ENCODE results near the gene SKI.

DNA sequence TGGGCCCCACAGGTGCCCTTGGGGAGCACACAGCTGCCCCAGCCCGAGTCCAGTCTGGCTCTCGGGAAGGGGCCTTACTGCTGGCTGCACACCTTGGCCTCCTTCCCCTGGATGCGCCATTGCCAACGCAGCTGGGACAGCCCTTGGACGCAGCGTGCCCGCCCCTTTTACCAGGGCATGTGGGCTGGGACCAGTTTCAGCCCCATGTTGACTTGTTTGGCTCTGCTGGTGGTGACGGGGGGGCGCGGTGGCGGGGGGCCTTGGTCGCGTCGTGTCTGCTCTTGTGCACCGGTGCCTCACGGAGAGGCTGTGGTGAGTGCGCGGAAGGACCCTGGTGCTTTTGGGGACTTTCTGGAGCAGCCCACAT lies 19.6 kb downstream of the SKI start:
- TF ChIP-seq, protein P1, sequence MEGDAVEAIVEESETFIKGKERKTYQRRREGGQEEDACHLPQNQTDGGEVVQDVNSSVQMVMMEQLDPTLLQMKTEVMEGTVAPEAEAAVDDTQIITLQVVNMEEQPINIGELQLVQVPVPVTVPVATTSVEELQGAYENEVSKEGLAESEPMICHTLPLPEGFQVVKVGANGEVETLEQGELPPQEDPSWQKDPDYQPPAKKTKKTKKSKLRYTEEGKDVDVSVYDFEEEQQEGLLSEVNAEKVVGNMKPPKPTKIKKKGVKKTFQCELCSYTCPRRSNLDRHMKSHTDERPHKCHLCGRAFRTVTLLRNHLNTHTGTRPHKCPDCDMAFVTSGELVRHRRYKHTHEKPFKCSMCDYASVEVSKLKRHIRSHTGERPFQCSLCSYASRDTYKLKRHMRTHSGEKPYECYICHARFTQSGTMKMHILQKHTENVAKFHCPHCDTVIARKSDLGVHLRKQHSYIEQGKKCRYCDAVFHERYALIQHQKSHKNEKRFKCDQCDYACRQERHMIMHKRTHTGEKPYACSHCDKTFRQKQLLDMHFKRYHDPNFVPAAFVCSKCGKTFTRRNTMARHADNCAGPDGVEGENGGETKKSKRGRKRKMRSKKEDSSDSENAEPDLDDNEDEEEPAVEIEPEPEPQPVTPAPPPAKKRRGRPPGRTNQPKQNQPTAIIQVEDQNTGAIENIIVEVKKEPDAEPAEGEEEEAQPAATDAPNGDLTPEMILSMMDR (IDR thresholded peaks at IDR 0.05), result no peak
- no peak for TF ChIP-seq POLR2A (IDR thresholded peaks at IDR 0.05)

All from prostate gland (tissue), 2 donors.